Thyroid gland (tissue), 4 donors: ENCODE data around the gene INMT. TPM values are rescaled to one million over a fixed set of nuclear protein-coding genes. Genes with fewer than 3 reads are reported as not detected.
"Not testable (repeated sequence)": the region's sequence is repeated elsewhere in the genome, so short reads cannot be mapped to it uniquely, and the experiment has no call there.

ENCODE experiments used
- DNase-seq, 2 donors: peaks; one replicate each; pipeline ENCODE4 v3.0.0-alpha.2; 2019
- H3K27ac ChIP-seq, 3 donors: fragments of 200-600 bp; sonication (generic); 1 replicate in 2 of 3; 2 replicates in 1 of 3; pipeline ENCODE4 v1.5.1; 2016 to 2019; ENCODE audit warnings: mild to moderate bottlenecking in 1 of 3, moderate library complexity in 1 of 3
- H3K27me3 ChIP-seq: fragments of 200-600 bp; sonication (generic); one replicate; pipeline ENCODE4 v1.5.1; 2019
- H3K36me3 ChIP-seq, 2 donors: fragments of 200-600 bp; sonication (generic); one replicate each; pipeline ENCODE4 v1.5.1; 2016 to 2019
- H3K4me1 ChIP-seq, 2 donors: fragments of 200-600 bp; sonication (generic); one replicate each; pipeline ENCODE4 v1.5.1; 2017 to 2019
- H3K4me3 ChIP-seq, 3 donors: fragments of 200-600 bp; sonication (generic); replicated peaks in 1 of 3; 1 replicate in 2 of 3; 2 replicates in 1 of 3; pipeline ENCODE4 v1.5.1; 2016; ENCODE audit warnings: mild to moderate bottlenecking in 1 of 3
- H3K9me3 ChIP-seq: fragments of 200-600 bp; sonication (generic); one replicate; pipeline ENCODE4 v1.5.1; 2017
- POLR2A ChIP-seq, 2 donors: fragments of 450-650 bp; IDR thresholded peaks; one replicate each; pipeline ENCODE4 v1.6.1; 2017; ENCODE audit warnings: antibody characterized with exemption in 2 of 2, mild to moderate bottlenecking in 2 of 2, moderate library complexity in 1 of 2
- WGBS, 2 donors: methylation state at CpG; one replicate each; pipeline ENCODE4 v1.1.5; 2017; 5-methylcytosine and 5-hydroxymethylcytosine counted together
- intact Hi-C: fragments of 100-400 bp; cut with DNase I; formaldehyde crosslinking; loops from one replicate; pipeline ENCODE4 v1.15.1; 2023
- total RNA-seq, 4 donors: library from RNA; depleted of rRNA; stranded (reverse); fragments of >200 nt; gene quantifications; one replicate each; pipeline ENCODE4 v1.2.3, GENCODE V29; 2016
- TF ChIP-seq, protein P1 (sequence below), 6 experiments: fragments of 200-600 bp in 3 of 6; fragments of 450-650 bp in 3 of 6; sonication (generic) in 3 of 6; IDR thresholded peaks; one replicate each; pipeline ENCODE4 v1.5.1; 2016 to 2019; ENCODE audit warnings: antibody characterized with exemption in 6 of 6, mild to moderate bottlenecking in 2 of 6, inconsistent platforms in 1 of 6, moderate library complexity in 1 of 6

The INMT gene
- total RNA-seq, 4 donors from 2014 or later, result 19.9 to 47.3 (median 30.1) TPM

DNA sequence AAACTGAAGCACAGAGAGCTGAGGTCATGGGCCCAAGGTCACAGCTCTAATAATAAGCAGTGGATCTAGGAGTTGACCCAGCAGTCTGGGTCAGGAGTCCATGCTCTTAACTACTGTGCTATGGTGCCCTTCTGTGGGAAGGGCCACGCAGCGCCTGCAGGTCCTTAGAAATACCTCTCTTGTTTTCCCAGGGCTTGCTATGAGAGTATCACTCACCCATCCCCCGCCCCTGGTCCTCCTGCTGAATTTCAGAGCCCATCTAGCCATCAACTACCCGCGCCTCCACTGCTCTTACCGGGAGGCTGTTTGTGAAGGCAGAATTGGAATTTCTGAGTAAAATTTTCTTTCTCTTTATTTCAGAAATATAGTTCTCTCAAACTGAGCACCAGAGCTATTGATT is 42.4 kb upstream of the INMT start:
- no peak for DNase-seq
- Histone ChIP-seq H3K9me3 (no peaks in the 10 kb centered on the region), H3K4me3 (no peak overlapping the region), H3K4me1 (peaks cover 0 to 11% of the 10 kb centered on the region in 2 donors), H3K27me3 (no peaks in the 10 kb centered on the region), H3K27ac (no peak overlapping the region), H3K36me3 (no peaks in the 10 kb centered on the region)
- TF ChIP-seq, protein P1, sequence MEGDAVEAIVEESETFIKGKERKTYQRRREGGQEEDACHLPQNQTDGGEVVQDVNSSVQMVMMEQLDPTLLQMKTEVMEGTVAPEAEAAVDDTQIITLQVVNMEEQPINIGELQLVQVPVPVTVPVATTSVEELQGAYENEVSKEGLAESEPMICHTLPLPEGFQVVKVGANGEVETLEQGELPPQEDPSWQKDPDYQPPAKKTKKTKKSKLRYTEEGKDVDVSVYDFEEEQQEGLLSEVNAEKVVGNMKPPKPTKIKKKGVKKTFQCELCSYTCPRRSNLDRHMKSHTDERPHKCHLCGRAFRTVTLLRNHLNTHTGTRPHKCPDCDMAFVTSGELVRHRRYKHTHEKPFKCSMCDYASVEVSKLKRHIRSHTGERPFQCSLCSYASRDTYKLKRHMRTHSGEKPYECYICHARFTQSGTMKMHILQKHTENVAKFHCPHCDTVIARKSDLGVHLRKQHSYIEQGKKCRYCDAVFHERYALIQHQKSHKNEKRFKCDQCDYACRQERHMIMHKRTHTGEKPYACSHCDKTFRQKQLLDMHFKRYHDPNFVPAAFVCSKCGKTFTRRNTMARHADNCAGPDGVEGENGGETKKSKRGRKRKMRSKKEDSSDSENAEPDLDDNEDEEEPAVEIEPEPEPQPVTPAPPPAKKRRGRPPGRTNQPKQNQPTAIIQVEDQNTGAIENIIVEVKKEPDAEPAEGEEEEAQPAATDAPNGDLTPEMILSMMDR (IDR thresholded peaks at IDR 0.05), result no peak
- no peak for TF ChIP-seq POLR2A (IDR thresholded peaks at IDR 0.05)
- intact Hi-C loops, result no loop called here
- 59 to 66% methylated on average over 6 of the region's 6 CpGs for whole genome bisulfite sequencing, 2 donors

DNA sequence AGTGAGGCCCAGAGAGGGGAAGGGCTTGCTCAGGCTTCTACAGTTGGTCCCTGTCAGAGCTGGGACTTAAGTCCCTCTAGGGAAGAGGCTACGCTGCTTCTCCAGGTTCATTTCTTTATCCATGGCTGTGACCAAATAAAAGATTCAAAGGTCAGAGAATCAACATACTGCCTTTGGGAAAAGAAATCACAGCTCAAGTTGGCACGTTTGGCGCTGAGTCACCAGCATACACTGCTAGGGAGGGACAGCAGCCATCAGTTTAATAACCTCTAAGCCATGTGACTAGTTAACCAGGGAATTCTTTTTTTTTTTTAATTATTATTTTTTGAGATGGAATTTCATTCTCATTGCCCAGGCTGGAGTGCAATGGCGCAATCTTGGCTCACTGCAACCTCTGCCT is 41.3 kb upstream of the INMT start:
- WGBS, 2 donors, result 76 to 92% methylated on average over 4 of the region's 4 CpGs
- Histone ChIP-seq H3K4me1 (peaks cover 0 to 11% of the 10 kb centered on the region in 2 donors), H3K36me3 (no peaks in the 10 kb centered on the region), H3K27ac (no peak overlapping the region), H3K27me3 (no peaks in the 10 kb centered on the region), H3K4me3 (no peak overlapping the region), H3K9me3 (no peaks in the 10 kb centered on the region)
- TF ChIP-seq, protein P1 (IDR thresholded peaks at IDR 0.05), result no peak
- TF ChIP-seq POLR2A (IDR thresholded peaks at IDR 0.05), result no peak
- peak; percentile 11 to 12 for DNase-seq
- intact Hi-C loops, result no loop called here

DNA sequence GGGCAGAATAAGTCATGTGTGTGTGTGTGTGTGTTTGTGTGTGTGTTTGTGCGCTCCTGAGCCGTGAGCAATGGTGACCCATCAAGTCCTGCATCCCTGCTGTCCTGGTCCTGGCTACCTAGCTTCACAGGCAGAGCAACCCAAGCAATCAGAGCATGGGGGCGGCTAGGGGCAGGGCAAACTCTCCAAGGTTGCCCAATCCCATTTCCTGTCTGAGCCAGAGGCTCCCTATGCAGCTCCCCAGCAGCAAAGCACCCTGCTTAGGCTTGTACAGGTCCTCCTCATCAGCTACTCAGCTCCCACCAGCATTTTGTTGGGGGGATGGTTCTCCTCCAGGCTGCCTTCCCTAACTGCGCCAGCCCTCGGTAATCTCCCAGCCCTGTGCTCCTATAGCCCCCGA is 38.5 kb upstream of the INMT start:
- Histone ChIP-seq H3K27ac (no peak overlapping the region), H3K4me3 (no peak overlapping the region), H3K27me3 (no peaks in the 10 kb centered on the region), H3K4me1 (no peaks in the 10 kb centered on the region), H3K36me3 (no peaks in the 10 kb centered on the region), H3K9me3 (no peaks in the 10 kb centered on the region)
- 82% methylated on average over 5 to 6 of the region's 6 CpGs for WGBS, 2 donors
- intact Hi-C loops, result no loop called here
- DNase-seq, result no peak
- TF ChIP-seq, protein P1 (IDR thresholded peaks at IDR 0.05), result no peak
- TF ChIP-seq POLR2A (IDR thresholded peaks at IDR 0.05), result no peak

DNA sequence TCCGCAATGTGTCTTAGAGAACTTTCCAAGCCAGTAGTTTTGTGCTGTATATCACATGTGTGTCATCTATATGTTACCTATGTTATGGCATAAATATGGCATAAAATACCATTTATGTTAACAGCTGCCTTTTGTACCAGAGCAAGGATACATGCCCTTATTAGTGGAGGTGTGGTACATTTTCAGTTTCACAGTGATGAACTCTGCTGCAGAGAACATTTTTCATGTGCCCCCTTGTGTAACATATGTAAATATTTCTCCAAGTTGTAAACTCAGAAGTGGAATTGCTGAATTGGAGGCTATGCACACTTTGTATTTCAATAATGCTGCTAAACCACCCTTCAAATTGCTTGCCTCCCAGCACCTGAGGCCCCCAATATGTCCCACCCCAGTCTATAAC is 37.8 kb upstream of the INMT start:
- no peaks in the 10 kb centered on the region for H3K4me1 ChIP-seq
- H3K4me3 ChIP-seq, result no peak overlapping the region
- no peak for TF ChIP-seq POLR2A (IDR thresholded peaks at IDR 0.05)
- TF ChIP-seq, protein P1 (IDR thresholded peaks at IDR 0.05), result no peak
- intact Hi-C loops, result no loop called here
- no peaks in the 10 kb centered on the region for H3K27me3 ChIP-seq
- no peak overlapping the region for H3K27ac ChIP-seq
- 96 to 97% methylated on average over 1 of the region's 1 CpG for WGBS, 2 donors
- DNase-seq, result no peak
- no peaks in the 10 kb centered on the region for H3K36me3 ChIP-seq
- no peaks in the 10 kb centered on the region for H3K9me3 ChIP-seq

DNA sequence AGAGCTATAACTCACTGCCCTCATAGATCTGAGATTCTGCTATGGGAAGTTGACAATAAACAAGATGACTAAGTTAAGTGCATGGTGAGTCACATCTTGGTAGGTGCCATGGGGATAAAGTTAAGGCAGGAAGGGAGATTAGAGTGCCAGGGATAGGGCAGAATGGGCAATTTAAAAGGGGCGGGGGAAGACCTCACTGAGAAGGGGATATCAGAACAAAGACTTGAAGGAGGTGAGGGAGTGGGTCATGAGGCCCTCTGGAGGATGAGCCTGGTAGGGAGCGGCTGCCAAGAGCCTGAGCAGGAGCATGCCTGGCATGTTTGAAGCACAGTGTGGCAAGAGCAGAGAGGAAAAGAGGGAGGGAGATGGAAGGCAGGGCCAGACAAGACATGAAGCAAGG is 34.8 kb upstream of the INMT start:
- TF ChIP-seq POLR2A (IDR thresholded peaks at IDR 0.05), result no peak
- TF ChIP-seq, protein P1 (IDR thresholded peaks at IDR 0.05), result no peak
- 72 to 75% methylated on average over 2 of the region's 2 CpGs for WGBS, 2 donors
- intact Hi-C loops, result no loop called here
- no peaks in the 10 kb centered on the region for H3K9me3 ChIP-seq
- H3K4me1 ChIP-seq, result no peaks in the 10 kb centered on the region
- no peaks in the 10 kb centered on the region for H3K36me3 ChIP-seq
- H3K27me3 ChIP-seq, result no peaks in the 10 kb centered on the region
- no peak for DNase-seq
- H3K4me3 ChIP-seq, result no peak overlapping the region
- no peak overlapping the region for H3K27ac ChIP-seq

DNA sequence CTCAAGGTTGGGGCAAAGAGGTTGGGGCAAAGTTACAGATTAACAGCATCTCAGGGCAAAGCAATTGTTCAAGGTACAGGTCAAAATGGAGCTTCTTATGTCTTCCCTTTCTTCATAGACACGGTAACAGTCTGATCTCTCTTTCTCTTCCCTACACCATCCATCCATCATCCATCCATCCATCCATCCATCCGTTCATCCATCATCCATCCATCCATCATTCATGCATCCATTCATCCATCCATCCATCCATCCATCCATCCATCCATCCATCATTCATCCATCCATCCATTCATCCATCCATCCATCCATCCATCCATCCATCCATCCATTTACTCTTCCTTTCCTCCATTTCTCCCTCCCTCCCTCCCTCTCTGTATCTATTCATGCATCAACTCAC is 32.5 kb upstream of the INMT start:
- H3K27me3 ChIP-seq, H3K4me3 ChIP-seq, intact Hi-C loops, H3K27ac ChIP-seq, H3K9me3 ChIP-seq, H3K36me3 ChIP-seq, H3K4me1 ChIP-seq, DNase-seq: not testable (repeated sequence)
- 91 to 92% methylated on average over 2 of the region's 2 CpGs for WGBS, 2 donors
